ENCODE measurements around the gene VAT1L.

Gene VAT1L

DNA sequence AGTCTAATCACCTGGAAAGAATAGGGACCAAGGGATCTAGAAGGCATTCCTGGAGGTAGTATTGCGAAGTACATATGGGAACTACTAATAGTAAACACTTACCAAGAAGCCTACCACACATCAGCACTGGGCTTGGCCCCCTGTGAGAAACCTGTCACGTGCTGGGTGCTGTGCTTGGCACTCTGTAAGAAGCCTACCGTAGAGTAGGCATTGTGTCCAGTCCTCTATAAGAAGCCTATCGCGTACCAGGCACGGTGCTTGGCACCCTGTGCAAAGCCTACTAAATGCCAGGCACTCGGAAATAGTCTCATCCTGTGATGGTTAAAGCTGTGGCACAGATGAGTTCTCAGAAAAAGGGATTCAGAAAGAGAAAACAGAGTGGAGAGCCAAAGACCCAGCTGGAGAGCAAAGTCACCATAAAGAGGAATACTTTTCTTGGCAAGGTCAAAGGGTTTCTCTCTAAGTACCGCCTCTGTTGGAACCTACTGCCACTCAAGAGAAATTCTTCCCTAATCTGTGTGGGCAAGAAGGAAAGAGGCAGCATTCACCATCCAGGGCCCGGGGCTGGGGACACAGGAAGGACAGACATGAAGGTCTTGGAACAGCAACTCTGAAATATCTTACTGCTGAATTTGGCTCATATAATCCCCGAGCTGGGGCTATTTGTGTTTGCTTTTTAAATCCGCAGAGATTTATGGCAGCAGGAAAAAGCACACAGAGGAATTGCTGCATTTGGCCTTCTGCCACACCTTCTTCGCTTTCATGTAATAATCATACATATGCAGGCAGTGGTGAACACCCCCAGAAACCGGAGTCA, 81.8 kb downstream of the VAT1L start:
- no peak for DNase-seq (ENCODE audit: low read depth in 3 of 3)

DNA sequence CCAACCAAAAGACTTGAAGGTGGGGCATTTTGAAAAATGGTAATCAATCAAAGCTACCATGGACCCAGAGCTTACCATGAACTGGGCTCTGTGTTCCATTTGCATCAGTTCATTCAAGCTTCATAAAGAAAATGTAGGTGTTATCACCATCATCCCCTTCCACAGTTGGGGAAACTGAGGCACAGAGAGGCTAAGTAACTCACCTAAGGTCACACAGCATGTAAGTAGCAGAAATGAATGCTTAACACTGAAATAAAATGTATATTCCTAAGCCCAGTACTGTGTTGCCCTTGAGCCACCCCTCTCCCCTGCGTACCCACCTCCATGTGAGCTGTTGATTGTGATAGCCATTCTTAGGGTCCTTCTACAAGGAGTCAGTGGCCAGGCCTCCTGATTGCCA, 83.6 kb downstream of the VAT1L start:
- DNase-seq (ENCODE audit: low read depth in 3 of 3) = no peak

DNA sequence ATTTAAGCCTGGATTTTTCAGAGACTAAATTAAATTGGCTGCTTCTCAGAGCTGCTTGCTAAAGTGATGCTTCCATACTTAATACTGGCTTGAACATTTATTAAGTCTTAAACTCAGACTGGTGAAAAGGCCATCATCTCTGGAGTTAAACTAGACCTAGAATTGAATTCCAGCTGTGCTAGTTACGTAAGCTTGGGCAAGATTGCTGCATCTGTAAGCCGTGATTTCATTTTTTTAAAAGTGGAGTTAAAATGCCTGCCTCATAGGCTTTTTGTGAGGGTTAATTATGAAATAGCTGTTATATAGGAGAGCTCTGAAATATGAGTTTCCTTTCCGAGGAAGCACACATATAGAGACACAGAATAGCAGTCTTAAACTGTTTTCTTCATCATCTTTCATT, 84.7 kb downstream of the VAT1L start:
- no peak for DNase-seq (ENCODE audit: low read depth in 3 of 3)

DNA sequence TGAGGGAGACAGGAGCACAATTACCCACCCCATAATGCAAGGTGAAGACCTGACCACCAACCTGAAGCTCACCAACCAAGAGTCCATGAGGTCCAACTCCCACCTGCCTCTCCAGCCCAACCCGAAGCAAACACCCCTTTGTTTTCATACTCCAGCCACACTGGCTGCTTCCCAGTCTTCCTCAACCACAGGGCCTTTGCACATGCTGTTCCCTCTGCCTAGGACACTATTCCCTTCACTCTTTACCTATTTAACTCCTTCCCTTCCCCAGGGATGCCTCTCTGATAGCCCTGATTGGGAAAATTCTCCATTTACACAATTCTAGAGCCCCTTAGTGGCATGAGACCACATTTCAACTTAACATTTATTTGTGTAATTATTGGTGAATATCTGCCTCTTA, 86.0 kb downstream of the VAT1L start:
- DNase-seq (ENCODE audit: low read depth in 3 of 3) = no peak

- DNase-seq (ENCODE audit: low read depth in 3 of 3) = no peak
Observed at GRCh38 chr16:77876776-77877175, 88.4 kb downstream of the VAT1L start.

- DNase-seq (ENCODE audit: low read depth in 3 of 3) = no peak
Observed at GRCh38 chr16:77877712-77878347, 89.5 kb downstream of the VAT1L start.

DNA sequence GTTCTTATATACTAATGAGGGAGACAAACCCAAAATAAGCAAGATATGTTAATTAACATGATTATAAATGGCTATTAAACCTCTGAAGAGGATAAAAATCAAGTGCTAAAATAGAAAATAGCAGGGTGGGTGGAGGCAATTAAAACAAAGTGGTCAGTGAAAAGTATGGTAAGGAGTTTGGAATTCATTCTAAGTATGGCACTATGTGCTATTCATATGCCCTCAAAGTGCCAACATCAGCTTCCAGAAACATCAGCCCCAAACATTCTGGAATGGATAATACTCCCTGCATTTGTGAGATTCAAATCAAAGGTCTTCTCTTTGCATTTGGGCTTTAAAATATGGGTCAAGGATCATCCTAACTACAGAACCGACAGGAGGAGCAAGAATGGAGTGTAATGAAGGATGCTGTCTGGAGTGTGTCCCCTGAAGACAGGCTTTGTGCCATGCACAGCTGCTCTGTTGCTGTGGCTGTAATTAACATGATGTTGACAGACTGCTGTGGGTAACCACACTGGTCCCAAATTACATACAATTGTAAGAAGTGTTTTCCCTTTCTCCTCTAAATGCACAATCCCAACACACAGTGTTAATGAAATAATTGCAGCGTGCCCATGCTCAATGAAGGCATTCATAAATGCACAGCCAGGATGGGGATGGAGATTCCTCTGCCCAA, 93.1 kb downstream of the VAT1L start:
- DNase-seq (ENCODE audit: low read depth in 3 of 3) = no peak

DNA sequence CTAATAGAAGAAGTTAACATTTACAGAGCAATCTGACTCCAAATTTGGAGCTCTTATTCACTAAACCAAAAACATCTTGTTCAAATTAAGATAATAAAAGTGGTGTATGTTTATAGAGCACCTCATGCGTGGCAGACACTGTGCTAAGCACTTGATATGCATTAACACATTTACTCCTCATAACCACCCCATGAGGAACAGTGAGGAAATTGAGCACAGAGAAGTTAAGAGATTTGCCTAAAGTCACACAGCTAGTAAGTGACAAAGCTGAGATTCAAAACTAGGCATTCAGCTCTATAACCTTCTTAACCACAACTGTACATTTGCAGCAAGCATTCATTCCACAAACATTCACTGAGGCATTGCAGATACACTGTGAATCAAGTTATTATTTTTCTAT, 94.0 kb downstream of the VAT1L start:
- DNase-seq (ENCODE audit: low read depth in 3 of 3) = no peak

DNA sequence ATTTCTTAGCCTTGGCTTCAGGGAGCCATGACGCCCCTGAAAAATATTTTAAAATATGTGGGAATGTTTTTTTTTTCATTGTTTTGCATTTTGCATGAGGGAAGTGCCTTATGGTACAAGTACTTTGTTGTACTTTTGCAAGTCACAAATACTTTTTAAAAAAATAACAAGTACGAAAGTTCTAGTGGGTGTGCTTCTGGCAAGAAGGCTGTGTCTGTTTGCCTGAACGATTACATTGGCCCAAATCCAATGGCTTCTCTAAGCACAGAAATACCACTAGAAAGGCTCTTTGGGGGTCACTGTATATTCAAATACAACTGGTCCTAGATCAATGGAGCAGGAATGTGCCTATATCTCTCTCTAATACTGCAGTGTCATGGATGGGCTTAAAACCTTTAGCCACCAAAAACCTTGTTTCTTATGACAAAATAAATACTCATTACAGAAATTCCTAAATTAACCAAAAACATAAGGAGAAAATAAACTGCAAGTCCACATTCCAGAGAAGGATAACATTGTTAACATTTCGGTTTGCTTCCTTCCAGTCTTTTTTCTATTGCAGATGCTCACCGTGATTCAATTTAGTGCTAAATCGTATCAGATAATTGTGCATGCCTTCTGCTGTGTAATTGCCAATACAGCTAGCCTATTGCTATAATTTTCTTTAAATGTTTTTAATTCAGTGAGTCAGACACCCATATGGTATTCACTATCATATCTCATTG, 97.4 kb downstream of the VAT1L start:
- DNase-seq (ENCODE audit: low read depth in 3 of 3) = no peak

DNA sequence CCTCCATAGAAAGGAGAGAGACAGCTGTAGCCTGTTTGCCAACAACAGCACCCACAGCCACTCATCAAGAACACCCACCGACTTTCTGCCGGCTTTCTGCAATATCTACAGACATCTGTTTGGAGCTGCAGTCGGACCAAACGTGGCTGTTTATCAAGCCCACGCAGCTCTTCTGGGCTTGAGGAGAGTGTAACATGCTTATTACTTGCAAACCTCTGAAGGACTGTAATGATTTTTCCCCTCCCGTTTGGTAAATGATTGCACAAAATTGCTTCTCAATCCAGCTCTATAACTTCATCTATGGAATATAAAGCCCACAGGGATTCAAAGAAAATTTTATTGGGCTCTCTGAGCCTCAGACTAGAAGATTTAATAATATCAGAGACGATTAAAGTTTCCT, 100.5 kb downstream of the VAT1L start:
- no peak for DNase-seq (ENCODE audit: low read depth in 3 of 3)

DNA sequence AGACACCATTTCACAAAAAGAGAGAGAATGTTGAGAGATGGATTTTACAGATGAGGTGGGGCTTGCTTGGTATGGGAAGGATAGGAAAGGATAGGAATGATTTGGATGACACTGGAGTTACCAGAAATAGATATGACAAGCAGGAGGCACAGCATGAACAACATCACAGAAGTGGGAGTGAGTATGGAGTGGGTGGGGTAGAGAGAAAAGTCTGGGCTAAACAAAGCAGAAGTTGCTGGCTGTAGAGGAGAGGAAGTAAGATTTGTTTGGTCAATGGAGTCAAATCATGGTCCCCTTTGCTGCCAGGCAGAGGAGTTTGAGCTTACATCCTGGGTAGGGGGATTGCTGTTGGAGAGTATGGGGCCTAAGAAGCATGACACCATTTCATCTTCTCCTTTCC, 101.7 kb downstream of the VAT1L start:
- DNase-seq (ENCODE audit: low read depth in 3 of 3) = no peak

- DNase-seq (ENCODE audit: low read depth in 3 of 3) = no peak
Observed at GRCh38 chr16:77894162-77894561, 105.8 kb downstream of the VAT1L start.

GRCh38 chr16:77895962-77896361, 107.6 kb downstream of the VAT1L start:
- no peak for DNase-seq (ENCODE audit: low read depth in 3 of 3)

DNA sequence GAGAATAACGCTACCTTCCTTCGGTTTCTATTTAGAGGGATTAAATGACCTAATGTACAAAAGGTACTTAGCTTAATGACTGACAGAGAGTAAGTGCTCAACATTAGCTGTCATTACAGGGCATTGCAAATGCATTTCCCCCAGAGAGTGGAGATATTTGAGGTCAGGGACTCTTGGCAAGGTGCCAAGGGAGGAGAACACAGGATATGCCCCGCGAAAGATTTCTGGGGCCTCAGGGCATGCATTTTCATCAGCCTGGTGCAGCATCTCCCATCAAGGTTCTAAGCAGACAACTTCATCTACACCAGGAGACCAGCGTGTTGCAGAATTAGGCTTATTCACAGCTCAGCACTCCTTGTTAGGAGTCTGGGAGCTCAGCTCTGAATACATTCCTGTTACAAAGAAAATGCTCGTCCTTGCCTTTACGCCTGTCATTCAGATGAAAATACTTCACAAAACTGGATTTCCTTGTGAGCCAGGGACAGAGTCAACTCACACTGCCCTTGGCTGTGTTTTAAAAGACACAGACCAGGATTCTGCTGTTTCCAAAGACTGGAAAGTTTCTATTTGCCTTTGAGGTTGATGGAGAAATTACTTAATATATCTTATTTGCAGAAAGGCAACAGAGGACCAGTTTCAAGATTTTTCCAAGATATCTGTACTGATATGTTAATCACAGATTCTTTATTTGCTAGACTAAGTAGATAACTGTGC, 108.2 kb downstream of the VAT1L start:
- no peak for DNase-seq (ENCODE audit: low read depth in 3 of 3)

DNA sequence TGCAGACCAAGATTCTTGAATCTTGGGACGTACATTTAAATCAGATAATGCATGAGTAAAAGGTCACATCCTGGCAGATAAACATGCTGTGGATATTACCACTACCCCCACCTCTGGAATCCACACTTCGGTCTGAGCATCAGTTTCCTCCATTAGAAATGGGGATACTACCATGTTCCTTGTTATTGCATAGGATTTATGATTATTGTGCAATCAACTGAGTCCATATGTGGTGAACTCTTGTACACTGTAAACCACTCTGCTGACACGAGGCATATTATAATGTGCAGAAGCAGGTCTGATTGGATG, 108.7 kb downstream of the VAT1L start:
- no peak for DNase-seq (ENCODE audit: low read depth in 3 of 3)

GRCh38 chr16:77897831-77898605, 109.7 kb downstream of the VAT1L start:
- DNase-seq (ENCODE audit: low read depth in 3 of 3) = no peak

- DNase-seq (ENCODE audit: low read depth in 3 of 3) = no peak
Observed at GRCh38 chr16:77898671-77899211, 110.4 kb downstream of the VAT1L start.

DNA sequence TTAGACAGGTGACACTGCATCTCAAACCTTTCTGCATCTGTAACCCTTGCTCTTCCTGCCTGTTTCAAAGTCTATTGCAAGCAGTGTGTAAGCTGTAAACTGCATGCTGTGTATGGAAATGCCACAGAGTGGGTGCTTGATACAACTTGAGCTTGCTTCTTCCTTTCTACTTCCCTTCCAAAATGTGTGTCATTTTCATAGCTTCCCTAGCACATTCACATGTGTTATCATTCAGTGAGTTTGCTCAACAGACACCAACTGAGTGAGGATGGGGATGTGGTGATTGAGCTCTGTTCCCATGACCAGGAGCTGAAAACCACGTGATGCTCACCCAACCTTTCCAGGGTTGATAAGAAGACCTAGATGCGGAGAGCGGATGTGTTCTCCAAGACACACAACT, 111.1 kb downstream of the VAT1L start:
- DNase-seq (ENCODE audit: low read depth in 3 of 3) = no peak

DNA sequence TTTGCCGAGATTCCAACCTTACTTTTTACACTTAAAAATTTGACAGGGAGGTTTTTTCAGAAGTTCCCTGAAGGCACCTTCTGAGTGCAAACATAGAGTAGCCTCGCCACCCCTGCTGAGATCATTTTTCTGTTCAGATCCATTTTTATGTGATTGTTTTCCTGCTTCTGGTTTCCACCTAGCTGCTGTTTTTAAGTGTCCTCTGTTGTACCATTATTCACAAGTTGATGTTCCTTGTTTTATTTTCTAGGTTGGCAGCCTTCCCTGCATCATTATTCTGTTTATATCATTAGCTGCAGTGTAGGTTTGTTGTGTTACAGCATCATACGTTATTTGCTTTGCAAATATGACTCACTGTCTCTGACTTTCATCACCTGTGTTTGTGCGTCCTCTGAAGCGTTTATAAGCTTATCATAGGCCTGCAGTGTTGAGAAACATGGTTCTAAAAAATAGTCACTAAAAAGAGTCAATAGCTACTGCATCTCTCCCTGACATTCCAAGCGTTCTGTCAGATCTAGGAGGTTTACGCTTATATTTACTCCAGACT, 117.1 kb downstream of the VAT1L start:
- no peak for DNase-seq (ENCODE audit: low read depth in 3 of 3)

- DNase-seq (ENCODE audit: low read depth in 3 of 3) = no peak
Observed at GRCh38 chr16:77910021-77910420, 121.7 kb downstream of the VAT1L start.

GRCh38 chr16:77912617-77913016, 124.3 kb downstream of the VAT1L start:
- DNase-seq (ENCODE audit: low read depth in 3 of 3) = no peak
